HG02588 (cell line): Measurements from ENCODE around the gene SPNS3.

Experiments
- ATAC-seq: cut with Tn5 transposase; IDR thresholded peaks from one replicate; pipeline ENCODE4 v1.9.1; 2021; ENCODE audit warnings: mild to moderate bottlenecking, moderate library complexity; ENCODE audit not compliant: unreplicated experiment

Gene SPNS3

GRCh38 chr17:4525691-4526397 is 92.1 kb downstream of the SPNS3 start:
- ATAC-seq: no peak

- no peak for ATAC-seq
Observed at GRCh38 chr17:4527134-4527533, 93.4 kb downstream of the SPNS3 start.

GRCh38 chr17:4527566-4528125 is 93.9 kb downstream of the SPNS3 start:
- no peak for ATAC-seq

- ATAC-seq: no peak
Observed at GRCh38 chr17:4529533-4530152, 95.9 kb downstream of the SPNS3 start.

- no peak for ATAC-seq
Observed at GRCh38 chr17:4530799-4531730, 97.3 kb downstream of the SPNS3 start.

- ATAC-seq: no peak
Observed at GRCh38 chr17:4531988-4532736, 98.4 kb downstream of the SPNS3 start.

GRCh38 chr17:4532860-4533522 is 99.3 kb downstream of the SPNS3 start:
- no peak for ATAC-seq

GRCh38 chr17:4533523-4534504 is 100.1 kb downstream of the SPNS3 start:
- no peak for ATAC-seq

GRCh38 chr17:4534515-4534914 is 100.8 kb downstream of the SPNS3 start:
- ATAC-seq: no peak

GRCh38 chr17:4534928-4535666 is 101.4 kb downstream of the SPNS3 start:
- no peak for ATAC-seq

GRCh38 chr17:4535667-4536258 is 102.0 kb downstream of the SPNS3 start:
- no peak for ATAC-seq

- no peak for ATAC-seq
Observed at GRCh38 chr17:4536259-4536741, 102.6 kb downstream of the SPNS3 start.

GRCh38 chr17:4536742-4537411 is 103.1 kb downstream of the SPNS3 start:
- no peak for ATAC-seq
